Measurements from ENCODE around the gene OR5T2.

DNA sequence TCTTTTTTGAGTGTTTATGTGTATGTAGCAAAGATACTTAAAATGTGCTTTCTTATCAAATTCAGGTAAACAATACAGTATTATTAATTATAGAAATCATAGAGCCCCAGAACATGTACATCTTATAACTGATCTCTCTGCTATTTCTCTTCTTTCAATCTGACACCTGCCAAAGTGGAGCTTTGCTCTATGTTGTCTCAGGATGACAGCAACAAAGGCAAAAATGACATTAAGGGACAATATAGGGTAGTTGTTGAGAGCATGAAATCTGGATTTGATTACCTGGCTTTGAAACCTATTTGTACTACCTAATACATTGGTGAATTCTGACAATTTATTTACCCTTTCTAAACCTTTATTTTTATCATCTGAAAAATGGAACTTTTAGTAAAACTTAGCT lies 50.6 kb downstream of the OR5T2 start:
- no peak for TF ChIP-seq POLR2AphosphoS5 (IDR thresholded peaks at IDR 0.05)
- TF ChIP-seq, protein P1, sequence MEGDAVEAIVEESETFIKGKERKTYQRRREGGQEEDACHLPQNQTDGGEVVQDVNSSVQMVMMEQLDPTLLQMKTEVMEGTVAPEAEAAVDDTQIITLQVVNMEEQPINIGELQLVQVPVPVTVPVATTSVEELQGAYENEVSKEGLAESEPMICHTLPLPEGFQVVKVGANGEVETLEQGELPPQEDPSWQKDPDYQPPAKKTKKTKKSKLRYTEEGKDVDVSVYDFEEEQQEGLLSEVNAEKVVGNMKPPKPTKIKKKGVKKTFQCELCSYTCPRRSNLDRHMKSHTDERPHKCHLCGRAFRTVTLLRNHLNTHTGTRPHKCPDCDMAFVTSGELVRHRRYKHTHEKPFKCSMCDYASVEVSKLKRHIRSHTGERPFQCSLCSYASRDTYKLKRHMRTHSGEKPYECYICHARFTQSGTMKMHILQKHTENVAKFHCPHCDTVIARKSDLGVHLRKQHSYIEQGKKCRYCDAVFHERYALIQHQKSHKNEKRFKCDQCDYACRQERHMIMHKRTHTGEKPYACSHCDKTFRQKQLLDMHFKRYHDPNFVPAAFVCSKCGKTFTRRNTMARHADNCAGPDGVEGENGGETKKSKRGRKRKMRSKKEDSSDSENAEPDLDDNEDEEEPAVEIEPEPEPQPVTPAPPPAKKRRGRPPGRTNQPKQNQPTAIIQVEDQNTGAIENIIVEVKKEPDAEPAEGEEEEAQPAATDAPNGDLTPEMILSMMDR (IDR thresholded peaks at IDR 0.05): no peak
